Mononuclear cell (primary cell): ENCODE data around the gene SLC1A1. TPM values are rescaled to one million over a fixed set of nuclear protein-coding genes. Genes with fewer than 3 reads are reported as not detected.

Source experiments
- H3K27me3 ChIP-seq: 2 replicates; pipeline ENCODE4 v1.6.0; 2011; ENCODE audit warnings: low read length, control low read depth; ENCODE audit not compliant: insufficient read depth
- H3K4me1 ChIP-seq: 2 replicates; pipeline ENCODE4 v1.5.1; 2011; ENCODE audit warnings: mild to moderate bottlenecking, low read length, control low read depth; ENCODE audit not compliant: insufficient read depth
- H3K4me3 ChIP-seq: 2 replicates; pipeline ENCODE4 v1.5.1; 2011; ENCODE audit warnings: mild to moderate bottlenecking, low read length, moderate library complexity
- H3K9me3 ChIP-seq: 2 replicates; pipeline ENCODE4 v1.5.1; 2011; ENCODE audit warnings: low read depth, mild to moderate bottlenecking, control low read depth, low read length
- total RNA-seq: library from RNA; depleted of rRNA; stranded (reverse); fragments of >200 nt; gene quantifications from one replicate; pipeline ENCODE4 v1.2.3, GENCODE V29; 2012

Gene SLC1A1
- total RNA-seq, result not detected

GRCh38 chr9:4489919-4490704, at the start of gene SLC1A1:
TSS of gene SLC1A1 (plus strand) at chr9:4490468. CDS start at chr9:4490680, 212 bp downstream.
- peaks cover 47% of the 10 kb centered on the region for H3K27me3 ChIP-seq
- no peaks in the 10 kb centered on the region for H3K9me3 ChIP-seq
- peak within 1 kb of the TSS; percentile 6 for H3K4me3 ChIP-seq
- H3K4me1 ChIP-seq, result peaks cover 6% of the 10 kb centered on the region

DNA sequence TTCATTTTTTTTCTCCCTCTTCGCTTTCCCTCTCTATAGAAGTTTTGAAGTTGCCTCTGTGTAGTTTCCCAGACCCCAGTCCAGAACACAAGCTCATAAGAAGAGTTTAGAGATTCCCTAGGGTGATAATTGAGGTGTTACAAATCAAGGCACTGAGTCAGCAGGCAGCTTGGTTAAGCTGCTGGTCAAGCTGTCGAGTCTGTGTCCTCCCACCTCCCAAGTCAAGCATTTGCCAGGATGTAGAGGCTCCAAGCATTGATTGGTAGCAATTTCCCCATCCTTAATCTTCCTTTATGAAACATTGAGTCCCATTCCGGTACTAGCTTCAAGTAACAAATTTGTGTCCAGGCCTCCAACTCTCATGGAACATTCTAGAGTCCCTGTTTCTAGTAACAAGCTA, 47.5 kb upstream of the SLC1A1 start:
- no peak overlapping the region for H3K4me3 ChIP-seq
- no peaks in the 10 kb centered on the region for H3K4me1 ChIP-seq
- no peaks in the 10 kb centered on the region for H3K9me3 ChIP-seq
- no peaks in the 10 kb centered on the region for H3K27me3 ChIP-seq

DNA sequence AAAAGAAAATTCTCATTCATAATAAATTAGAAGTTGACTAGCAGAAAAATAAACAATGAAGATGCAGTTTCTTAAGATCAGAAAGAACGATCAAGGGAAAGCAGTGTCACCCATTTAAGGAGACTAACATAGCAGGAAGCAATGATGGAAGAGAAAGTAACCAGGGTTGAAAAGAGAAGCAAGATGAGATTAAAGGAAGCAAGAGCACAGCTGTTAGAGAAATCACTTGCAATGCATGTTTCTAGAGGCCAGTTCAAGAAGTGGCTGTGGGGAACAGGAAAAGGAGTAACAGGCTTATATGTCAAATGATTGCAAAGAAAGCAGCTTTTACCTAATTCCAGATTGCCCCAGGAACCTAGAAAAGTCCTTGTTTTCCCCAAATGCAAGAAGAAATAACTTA, 46.8 kb upstream of the SLC1A1 start:
- H3K9me3 ChIP-seq, result no peaks in the 10 kb centered on the region
- H3K4me3 ChIP-seq, result no peak overlapping the region
- H3K27me3 ChIP-seq, result no peaks in the 10 kb centered on the region
- no peaks in the 10 kb centered on the region for H3K4me1 ChIP-seq

DNA sequence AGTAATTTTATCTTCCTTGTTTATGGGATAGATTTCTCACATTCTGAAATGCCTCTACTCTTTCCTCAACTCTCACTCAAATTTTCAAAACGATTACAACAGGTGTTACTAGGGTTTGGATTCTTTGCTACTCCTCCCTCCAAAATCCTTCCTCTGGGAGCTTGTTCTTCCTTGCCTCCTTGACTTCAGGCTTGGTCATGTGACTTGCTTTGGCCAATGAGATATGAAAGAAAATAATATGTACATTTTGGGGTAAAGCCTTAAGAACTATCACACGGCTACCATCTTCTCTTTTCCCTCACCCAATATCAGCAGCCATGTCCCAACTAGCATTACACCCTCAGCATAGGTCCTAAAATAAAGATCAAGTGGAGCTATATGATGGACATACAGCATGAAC, 28.8 kb upstream of the SLC1A1 start:
- H3K4me1 ChIP-seq, result no peaks in the 10 kb centered on the region
- no peaks in the 10 kb centered on the region for H3K27me3 ChIP-seq
- no peaks in the 10 kb centered on the region for H3K9me3 ChIP-seq
- no peak overlapping the region for H3K4me3 ChIP-seq

DNA sequence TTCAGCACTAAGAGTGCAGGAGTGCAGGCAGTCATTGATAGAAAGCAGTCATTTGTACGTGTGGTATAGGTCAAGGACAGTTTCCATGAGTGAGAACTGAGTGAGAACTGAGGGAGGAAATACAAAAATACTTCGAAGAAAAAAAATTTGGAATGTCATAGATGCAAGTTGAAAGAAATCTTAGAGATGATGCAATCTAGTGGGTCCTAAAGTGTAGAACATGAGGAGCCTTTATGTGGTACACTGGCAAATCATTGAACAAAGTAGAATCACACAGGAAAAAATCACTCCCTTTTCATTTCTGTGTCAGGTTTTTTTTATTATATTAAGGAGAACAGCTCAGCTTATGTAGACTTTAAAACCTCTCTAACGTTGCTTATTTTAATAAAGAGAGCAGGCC, 26.4 kb upstream of the SLC1A1 start:
- H3K4me3 ChIP-seq, result no peak overlapping the region
- no peaks in the 10 kb centered on the region for H3K4me1 ChIP-seq
- H3K27me3 ChIP-seq, result no peaks in the 10 kb centered on the region
- H3K9me3 ChIP-seq, result no peaks in the 10 kb centered on the region

DNA sequence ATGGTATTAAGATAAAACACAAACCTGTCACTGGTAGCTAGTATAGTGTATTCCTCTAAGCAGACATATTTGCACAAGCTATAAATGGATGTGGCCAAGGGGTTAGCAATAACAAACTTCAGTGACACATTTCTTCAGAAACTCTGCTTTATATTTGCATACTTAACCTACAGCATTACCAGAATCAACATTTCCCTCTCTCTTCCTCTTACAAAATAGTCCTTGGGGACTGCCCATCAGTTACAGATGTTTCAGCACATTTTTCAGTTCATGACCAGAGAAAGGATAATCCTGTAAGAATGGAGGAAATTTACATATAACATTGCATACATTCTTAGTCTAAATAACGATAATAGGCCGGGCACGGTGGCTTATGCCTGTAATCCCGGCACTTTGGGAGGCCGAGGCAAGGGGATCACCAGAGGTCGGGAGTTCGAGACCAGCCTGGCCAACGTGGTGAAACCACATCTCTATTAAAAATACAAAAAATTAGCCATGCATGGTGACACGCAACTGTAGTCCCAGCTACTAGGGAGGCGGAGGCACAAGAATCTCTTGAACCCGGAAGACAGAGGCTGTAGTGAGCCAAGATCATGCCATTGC, 25.3 kb upstream of the SLC1A1 start:
- no peak overlapping the region for H3K4me3 ChIP-seq
- H3K9me3 ChIP-seq, result no peaks in the 10 kb centered on the region
- H3K4me1 ChIP-seq, result no peaks in the 10 kb centered on the region
- H3K27me3 ChIP-seq, result no peaks in the 10 kb centered on the region

DNA sequence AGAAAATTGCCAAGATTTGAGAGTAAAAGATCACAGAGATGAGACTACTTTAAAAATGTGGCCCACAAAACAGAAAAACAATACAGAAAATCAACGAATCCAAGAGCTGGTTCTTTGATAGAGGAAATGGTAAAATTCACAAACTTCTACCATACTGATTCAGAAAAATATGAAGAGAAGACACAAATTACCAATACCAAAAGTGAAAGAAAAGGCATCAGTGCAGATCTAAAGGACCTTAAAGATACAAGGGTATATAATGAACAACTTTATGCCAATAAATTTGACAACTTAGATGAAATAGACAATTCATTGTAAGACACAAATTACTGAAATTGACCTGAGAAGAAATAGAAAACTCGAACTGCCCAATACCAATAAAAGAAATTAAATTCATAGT, 24.4 kb upstream of the SLC1A1 start:
- Histone ChIP-seq H3K9me3 (no peaks in the 10 kb centered on the region), H3K4me1 (no peaks in the 10 kb centered on the region), H3K4me3 (no peak overlapping the region), H3K27me3 (no peaks in the 10 kb centered on the region)

- Histone ChIP-seq H3K4me1 (no peaks in the 10 kb centered on the region), H3K4me3 (no peak overlapping the region), H3K27me3 (no peaks in the 10 kb centered on the region), H3K9me3 (no peaks in the 10 kb centered on the region)
These were observed 15.0 kb upstream of the SLC1A1 start for GRCh38 chr9:4475301-4475700.

DNA sequence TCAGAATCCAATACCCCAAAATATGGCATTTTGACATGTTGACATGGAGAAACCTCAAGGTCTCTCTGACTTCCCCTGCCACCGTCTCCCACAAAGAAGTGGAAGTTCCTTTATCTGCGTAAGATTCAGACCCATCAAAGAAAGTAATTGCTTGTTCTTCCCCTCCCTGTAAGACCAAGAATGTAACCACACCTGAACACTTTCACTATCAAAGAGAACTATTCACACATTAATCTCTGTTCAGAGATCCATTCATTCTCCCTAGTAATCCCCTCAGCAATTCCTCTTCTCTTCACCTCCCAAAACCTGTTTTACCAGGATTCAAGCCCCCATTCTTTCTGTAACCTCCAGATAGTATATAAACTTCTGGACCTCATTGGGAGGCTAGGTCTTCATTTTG, 4.1 kb upstream of the SLC1A1 start:
- no peaks in the 10 kb centered on the region for H3K9me3 ChIP-seq
- H3K4me1 ChIP-seq, result peaks cover 6% of the 10 kb centered on the region
- no peak overlapping the region for H3K4me3 ChIP-seq
- H3K27me3 ChIP-seq, result peaks cover 21% of the 10 kb centered on the region

- peaks cover 6% of the 10 kb centered on the region for H3K4me1 ChIP-seq
- no peak overlapping the region for H3K4me3 ChIP-seq
- H3K27me3 ChIP-seq, result peaks cover 47% of the 10 kb centered on the region
- no peaks in the 10 kb centered on the region for H3K9me3 ChIP-seq
These were observed 728 bp upstream of the SLC1A1 start for GRCh38 chr9:4489562-4489918.

GRCh38 chr9:4490705-4491625, 697 bp downstream of the SLC1A1 start:
- peaks cover 47% of the 10 kb centered on the region for H3K27me3 ChIP-seq
- H3K4me3 ChIP-seq, result peak overlapping the region; percentile 6
- H3K4me1 ChIP-seq, result peaks cover 6% of the 10 kb centered on the region
- H3K9me3 ChIP-seq, result no peaks in the 10 kb centered on the region

- no peaks in the 10 kb centered on the region for H3K9me3 ChIP-seq
- peaks cover 47% of the 10 kb centered on the region for H3K27me3 ChIP-seq
- H3K4me1 ChIP-seq, result peaks cover 6% of the 10 kb centered on the region
- H3K4me3 ChIP-seq, result no peak overlapping the region
These were observed 1.3 kb downstream of the SLC1A1 start for GRCh38 chr9:4491626-4491975.

GRCh38 chr9:4494332-4494731, 4.1 kb downstream of the SLC1A1 start:
- Histone ChIP-seq H3K4me1 (peaks cover 6% of the 10 kb centered on the region), H3K4me3 (no peak overlapping the region), H3K27me3 (peaks cover 41% of the 10 kb centered on the region), H3K9me3 (no peaks in the 10 kb centered on the region)

DNA sequence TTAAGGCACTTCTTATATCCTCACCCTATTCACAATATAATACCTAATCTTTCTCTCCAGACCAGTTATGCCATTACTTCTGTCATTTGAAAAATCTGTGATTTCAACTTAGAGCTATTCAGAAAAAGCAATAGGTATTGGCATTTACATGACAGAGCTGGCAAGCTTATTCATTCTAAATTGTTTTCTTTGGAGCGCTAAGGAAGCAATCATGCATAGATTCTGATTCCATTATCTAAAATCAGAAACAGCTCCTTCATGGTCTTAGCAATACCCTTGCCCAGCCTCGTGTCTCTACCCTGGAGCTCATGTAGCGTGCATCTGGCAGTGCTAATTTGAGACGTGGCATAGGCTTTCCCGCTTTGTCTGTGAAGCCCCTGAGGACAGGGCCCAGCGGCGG, 4.5 kb downstream of the SLC1A1 start:
- Histone ChIP-seq H3K9me3 (no peaks in the 10 kb centered on the region), H3K4me3 (no peak overlapping the region), H3K27me3 (peaks cover 37% of the 10 kb centered on the region), H3K4me1 (peaks cover 6% of the 10 kb centered on the region)

DNA sequence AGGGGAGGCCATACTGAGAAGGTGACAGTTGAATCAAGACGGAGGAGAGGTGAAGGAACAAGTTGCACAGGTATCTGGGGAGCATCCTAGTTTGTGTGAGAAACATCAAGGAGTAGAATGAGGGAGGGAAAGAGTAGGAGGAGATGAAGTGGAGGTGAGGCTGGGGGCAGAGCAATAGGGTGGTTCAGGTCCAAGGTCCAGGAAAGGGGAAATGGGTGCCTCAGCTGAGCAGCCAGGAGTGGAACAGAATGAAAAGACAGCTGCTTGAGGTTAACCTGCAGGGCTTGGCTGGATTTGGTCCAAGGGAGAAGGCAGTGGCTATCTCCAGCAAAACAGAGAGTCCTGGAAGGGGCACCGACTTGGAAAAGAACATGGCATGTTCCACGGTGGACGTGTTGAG, 5.3 kb downstream of the SLC1A1 start:
- H3K4me1 ChIP-seq, result peaks cover 6% of the 10 kb centered on the region
- H3K4me3 ChIP-seq, result no peak overlapping the region
- H3K27me3 ChIP-seq, result peaks cover 33% of the 10 kb centered on the region
- H3K9me3 ChIP-seq, result no peaks in the 10 kb centered on the region
